Activated CD8-positive, alpha-beta memory T cell treated with anti-CD3 and anti-CD28 coated beads for 24 hours (primary cell): ENCODE results near the gene LRRC14B.
"Not testable (repeated sequence)": the region's sequence is repeated elsewhere in the genome, so short reads cannot be mapped to it uniquely, and the experiment has no call there.

Experiments used
- DNase-seq: peaks from one replicate; pipeline ENCODE4 v3.0.0-alpha.2; 2020

Gene LRRC14B

DNA sequence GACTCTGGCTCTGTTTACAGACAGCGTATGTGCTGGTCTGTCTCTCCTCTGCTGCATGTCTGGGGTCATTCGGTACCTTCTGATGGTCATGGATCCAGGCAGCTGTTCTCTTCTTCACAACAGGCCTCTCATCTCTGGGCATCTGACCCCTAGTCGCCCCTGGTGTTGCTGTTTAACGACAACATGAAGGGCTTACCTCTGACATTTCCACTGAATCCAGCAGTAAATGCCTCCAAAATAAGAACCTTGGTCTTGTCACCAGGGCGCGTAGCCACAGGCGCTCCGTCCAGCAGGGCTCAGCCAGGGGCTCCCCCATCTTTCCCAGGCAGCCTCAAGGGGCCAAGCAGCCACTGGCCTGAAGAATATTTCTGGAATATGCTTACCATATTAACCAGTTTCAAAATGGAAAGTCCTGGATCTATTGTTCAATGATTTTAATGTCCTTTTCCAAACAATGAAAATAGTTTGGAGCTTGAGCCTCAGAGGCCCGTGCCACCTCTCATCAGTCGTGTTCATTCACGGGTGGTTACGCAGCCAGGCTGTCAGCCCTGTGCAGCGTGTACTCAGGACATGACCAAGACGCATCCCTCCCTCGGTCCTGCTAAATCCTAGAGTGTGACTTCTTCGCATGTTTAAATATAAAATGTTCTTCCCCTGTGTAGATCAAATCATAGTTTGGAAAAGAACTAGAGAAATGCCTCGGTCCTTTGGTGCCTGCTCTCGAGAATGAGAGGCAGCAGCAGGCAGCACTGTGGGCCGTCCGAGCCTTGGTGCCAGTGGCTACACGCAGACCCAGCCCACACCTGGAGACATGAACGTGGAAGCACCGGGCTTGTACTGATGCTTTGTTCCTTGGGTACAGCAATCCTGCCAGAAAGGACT lies 30.1 kb upstream of the LRRC14B start:
- DNase-seq: no peak

DNA sequence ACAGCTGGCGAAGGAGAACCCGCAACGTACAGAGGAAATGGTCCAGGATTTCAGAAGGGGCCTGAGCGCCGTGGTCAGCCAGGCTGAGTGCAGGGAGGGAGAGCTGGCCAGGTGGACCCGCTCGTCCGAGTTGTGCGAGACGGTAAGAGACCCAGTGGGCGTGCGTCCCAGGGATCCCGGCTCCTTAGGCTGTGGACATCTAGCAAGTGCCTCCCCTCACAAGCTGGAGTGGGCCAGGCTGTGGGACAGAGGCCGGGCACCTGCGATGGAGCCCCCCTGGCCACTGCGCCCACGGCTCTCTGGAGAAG lies 29.5 kb upstream of the LRRC14B start:
- DNase-seq: no peak

DNA sequence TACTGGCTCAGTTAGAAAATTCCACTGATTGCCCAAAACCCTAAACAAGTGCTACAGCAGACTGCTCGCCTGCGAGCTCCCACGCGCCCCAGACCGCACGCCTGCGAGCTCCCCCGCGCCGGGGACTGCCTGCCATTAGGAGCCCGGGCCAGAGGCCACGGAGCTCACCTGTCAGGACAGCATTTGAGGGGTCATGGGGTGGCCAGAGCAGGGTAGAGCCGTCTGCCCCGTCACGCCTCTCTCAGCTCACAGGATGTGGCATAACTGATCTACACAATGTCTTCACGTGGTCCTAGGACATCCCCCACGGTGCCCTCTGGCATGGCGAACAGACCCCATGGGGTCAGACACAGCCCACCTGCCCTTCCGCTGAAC lies 29.1 kb upstream of the LRRC14B start:
- no peak for DNase-seq

DNA sequence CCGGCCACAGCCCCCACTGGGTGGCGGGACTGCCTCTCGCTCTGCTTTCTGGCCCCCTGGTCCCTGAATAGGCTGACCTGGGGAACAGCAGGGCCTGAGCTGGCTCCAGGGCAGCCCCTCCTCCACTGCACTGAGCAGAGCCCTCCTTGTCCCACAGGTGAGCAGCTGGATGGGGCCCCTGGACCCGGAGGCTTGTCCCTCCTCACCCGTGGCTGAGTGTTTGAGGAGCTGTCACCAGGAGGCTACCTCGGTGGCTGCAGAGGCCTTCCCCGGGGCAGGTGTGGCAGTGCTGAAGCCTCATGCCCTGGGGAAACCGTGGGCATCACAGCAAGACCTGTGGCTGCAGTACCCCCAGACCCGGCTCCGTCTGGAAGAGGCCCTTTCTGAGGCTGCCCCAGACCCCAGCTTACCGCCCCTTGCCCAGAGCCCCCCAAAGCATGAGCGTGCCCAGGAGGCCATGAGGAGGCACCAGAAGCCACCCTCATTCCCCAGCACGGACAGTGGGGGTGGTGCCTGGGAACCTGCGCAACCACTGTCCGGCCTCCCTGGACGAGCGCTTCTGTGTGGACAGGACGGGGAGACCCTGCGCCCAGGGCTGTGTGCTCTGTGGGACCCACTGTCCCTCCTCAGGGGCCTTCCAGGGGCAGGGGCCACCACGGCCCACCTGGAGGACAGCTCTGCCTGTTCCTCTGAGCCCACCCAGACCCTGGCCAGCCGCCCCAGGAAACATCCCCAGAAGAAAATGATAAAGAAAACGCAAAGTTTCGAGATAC lies 28.5 kb upstream of the LRRC14B start:
- DNase-seq: no peak

DNA sequence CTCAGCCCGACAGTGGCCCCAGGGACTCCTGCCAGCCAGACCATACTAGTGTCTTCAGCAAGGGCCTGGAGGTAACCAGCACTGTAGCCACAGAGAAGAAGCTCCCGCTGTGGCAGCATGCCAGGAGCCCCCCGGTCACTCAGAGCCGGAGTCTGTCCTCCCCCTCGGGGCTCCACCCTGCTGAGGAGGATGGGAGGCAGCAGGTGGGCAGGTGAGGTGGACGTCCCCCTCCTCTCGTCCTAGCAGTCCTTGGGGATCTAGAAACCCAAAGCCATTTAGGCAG lies 28.0 kb upstream of the LRRC14B start:
- DNase-seq: no peak

DNA sequence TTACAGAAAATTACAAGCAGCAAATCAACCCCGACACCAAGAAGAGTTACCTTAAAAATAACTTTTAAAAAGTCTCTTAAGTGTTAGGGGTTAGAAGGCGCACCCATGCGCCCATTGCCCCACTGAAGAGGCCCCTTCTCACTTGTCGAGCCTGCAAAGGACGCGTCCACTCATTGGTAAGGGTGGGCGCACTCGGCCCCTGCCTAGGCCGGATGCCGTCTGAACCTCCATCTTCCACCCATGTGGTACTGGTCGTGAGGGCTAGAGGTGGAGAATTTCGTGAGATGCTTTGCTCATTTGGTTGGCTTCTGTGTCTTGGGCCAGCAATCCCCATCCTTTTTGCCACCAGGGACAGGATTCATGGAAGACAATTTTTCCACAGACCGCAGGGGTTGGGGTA lies 27.5 kb upstream of the LRRC14B start:
- no peak for DNase-seq

DNA sequence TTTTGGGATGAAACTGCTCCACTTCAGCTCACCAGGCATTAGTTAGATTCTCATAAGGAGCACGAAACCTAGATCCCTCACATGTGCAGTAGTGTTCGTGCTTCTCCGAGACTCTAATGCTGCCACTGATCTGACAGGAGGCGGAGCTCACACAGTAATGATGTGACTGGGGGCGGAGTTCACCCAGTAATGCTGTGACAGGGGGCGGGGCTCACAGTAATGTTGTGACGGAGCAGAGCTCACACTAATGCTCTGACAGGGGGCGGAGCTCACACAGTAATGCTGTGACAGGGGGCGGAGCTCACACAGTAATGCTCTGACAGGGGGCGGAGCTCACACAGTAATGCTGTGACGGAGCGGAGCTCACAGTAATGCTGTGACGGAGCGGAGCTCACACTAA lies 27.1 kb upstream of the LRRC14B start:
- no peak for DNase-seq

DNA sequence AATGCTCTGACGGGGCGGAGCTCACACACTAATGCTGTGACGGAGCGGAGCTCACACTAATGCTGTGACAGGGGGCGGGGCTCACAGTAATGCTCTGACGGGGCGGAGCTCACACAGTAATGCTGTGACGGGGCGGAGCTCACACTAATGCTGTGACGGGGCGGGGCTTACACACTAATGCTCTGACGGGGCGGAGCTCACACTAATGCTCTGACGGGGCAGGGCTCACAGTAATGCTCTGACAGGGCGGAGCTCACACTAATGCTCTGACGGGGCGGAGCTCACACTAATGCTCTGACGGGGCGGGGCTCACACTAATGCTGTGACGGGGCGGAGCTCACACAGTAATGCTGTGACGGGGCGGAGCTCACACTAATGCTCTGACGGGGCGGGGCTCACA lies 26.5 kb upstream of the LRRC14B start:
- DNase-seq: not testable (repeated sequence)

DNA sequence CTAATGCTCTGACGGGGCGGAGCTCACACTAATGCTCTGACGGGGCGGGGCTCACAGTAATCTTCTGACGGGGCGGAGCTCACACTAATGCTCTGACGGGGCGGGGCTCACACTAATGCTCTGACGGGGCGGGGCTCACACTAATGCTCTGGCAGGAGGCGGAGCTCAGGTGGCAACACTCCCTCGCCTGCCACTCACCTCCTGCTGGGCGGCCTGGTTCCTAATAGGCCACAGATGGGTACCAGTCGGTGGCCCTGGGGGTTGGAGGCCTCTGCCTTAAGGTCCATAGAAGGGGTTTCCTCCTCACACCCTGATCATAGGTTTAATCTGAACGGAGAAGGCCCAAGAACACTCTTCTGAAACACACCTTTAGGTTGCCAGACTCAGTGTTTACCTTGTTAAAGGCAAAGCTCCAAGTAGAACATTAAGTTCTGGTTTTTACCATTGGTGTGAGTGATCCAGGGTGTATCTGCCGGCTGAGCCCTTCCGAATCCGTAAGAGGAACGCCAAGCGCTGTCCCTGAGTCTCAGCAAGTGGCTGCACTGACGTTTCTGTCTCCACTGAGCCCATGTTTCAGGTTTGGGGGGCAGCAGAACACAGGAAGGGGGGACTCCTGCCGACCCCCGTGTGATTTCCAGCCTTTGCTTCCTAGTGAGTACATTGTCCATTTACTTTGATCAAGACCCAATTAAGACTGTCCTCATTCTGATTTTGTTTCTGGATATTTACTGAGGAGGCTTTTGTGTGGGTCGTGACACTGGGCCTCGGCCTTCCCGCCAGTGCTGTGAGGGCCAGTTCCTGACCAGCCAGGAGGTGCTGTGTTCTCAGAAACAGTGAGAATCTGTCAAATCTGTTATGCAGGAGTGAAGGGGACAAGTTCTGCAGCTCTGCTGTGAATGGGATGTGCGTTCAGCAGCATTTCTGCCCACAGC lies 24.6 kb upstream of the LRRC14B start:
- no peak for DNase-seq

DNA sequence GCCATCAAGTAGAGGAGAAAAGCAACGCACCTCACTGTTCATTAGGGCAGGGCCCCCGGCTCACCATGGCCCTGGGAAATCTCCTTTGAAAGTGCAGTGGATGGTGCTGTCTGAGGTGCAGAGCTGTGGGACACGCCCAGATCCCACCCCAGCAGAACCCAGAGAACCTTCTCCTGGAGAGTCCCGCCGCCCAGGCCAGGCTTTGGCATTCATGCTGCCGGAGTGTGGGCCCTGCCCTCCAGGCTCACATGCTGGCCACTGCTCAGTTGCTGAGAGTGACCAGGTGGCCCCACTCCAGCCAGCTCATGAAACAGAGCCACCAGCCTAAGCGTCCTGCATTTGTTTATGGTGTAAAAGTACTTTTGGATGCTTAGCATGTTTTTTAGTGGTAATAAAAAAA lies 23.8 kb upstream of the LRRC14B start:
- DNase-seq: no peak

DNA sequence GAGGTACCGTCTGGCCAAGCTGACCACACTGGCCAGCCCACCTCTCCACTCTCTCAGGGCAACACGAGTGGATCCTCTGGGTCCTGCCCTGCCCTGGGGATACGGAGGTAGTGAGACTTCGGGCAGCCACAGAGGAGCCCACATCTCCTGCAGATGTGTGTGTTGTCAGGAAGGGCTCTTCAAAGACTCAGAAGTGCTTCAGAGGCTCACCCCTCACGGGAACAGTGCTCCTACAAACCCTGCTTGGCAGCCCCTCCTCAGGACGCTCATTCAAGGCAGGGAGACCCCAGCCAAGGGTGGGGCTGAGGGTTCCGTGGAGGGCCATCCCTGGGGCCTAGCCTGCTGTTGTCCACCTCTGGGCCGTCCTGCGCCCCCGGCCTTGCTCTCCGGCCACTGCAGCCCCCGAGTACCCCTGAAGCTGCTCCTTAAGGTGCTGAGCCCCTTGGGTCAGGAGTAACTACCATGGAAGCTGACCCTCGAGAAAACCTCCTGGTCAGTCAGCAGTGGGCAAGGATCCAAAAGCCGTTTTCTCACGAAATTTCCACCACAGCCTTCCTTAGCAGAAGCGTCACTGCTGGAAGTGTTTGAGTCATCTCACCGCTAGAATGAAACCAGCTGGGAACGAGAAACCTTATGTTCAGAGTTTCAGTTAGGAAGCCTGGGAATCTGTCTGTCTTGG lies 23.2 kb upstream of the LRRC14B start:
- DNase-seq: no peak

DNA sequence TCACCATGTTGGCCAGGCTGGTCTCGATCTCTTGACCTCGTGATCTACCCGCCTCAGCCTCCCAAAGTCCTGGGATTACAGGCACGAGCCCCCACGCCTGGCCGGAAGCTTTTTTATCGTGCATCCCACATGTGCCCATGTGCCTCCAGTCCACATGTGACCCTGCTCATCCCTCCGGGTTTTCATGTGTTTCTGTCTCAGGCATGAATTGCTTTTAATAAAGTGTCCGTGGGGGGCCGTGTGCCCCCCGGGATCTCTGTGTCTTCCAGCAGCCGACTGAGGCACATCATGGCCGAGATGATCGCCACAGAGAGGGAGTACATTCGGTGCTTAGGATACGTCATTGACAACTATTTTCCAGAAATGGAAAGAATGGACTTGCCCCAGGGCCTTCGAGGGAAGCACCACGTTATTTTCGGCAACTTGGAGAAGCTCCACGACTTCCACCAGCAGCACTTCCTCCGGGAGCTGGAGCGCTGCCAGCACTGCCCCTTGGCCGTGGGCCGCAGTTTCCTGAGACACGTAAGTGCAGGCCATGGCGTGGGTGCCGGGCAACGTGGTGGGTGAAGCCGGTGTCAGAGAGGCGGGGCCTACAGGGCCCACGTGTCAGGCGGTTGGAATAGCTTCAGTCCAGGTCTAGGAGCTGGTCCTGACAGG lies 22.1 kb upstream of the LRRC14B start:
- no peak for DNase-seq

DNA sequence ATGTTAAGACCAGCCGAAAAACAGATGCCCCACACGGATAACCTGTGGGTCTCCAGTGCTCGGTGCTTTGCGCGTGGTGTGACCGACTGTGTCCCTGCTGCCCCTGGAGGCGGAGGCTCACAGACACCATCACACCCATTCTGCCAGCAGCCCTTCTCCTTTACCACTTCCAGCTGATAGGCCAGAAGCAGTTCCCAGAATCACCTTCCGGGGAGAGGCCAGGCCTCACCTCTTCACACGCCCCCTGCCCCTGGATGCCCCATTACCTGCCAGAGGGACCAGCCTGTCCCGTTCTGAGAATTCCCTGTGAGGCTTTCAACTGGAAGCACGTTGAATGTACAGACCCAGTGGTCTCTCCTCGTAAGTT lies 21.6 kb upstream of the LRRC14B start:
- DNase-seq: no peak

DNA sequence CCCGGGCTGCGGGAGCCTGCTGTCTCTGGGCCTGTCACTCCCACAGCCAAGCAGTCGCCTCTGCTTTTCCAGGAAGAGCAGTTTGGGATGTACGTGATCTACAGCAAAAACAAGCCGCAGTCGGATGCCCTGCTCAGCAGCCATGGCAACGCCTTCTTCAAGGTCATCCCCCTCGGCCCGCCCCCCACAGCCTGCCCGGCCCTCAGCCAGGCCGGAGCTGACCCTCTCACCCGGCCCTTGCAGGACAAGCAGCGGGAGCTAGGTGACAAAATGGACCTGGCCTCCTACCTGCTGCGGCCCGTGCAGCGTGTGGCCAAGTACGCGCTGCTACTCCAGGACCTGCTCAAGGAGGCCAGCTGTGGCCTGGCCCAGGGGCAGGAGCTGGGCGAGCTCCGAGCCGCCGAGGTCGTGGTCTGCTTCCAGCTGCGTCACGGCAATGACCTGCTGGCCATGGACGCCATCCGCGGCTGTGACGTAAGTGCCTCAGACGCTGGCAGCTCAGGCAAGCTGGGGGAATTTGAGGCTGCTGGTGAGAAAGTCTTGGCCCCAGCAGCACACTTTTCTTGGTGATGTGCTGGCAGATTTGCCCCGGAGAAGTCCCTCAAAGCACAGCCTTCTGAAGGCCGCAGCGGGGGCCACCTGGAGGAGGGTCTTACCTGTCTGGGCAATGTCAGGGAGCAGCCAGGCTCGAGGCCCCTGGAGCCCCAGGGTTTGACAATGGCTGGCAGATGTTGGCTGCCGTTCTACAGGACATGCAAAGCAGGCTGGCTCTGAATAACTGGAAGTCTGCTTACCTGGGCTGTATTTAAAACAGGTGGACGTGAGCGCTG lies 20.1 kb upstream of the LRRC14B start:
- DNase-seq: no peak

DNA sequence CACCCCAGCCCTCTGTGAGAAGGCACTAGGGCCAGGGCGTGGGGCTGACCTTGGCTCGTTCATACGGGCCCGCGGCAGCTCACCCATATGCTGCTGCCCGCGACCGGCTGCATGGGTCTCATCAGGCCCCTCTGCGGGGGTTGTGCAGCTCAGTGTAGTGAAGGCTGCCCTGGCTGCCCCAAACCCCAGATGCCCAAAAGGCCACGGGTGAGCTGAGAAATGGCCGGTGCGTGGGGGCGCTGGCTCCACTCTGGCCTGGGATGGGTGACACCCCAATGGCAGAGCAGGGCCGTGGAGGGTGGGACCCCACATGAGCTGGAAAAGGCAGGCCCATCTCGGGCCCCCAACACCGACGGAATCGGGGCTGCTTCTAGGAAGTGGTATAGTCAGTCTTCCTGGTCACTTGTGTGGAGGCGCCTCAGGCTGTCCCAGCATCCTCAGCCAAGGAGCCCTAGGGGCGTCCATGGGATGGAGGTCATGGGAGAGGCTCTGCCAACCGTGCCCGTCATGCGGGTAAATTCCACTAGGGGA lies 19.4 kb upstream of the LRRC14B start:
- no peak for DNase-seq

DNA sequence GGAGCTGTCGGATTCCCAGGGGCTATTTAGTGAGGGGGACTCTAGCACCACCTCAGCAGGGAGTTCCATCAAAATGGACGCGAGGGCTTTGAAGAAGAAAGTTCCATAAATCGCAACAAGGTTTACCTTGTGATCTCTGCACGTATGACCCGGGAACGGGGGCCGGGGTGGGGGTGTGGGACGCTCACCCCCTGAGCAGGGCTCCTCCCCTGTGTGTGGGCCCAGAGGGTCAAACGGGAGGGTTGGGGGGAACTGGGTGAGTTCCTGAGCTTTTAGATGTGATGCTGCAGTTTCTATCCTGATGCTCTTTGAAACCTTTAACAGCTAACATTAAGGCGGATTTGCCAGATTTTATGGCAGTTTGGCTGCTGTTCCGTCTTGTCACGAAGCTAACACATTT lies 18.9 kb upstream of the LRRC14B start:
- DNase-seq: no peak

DNA sequence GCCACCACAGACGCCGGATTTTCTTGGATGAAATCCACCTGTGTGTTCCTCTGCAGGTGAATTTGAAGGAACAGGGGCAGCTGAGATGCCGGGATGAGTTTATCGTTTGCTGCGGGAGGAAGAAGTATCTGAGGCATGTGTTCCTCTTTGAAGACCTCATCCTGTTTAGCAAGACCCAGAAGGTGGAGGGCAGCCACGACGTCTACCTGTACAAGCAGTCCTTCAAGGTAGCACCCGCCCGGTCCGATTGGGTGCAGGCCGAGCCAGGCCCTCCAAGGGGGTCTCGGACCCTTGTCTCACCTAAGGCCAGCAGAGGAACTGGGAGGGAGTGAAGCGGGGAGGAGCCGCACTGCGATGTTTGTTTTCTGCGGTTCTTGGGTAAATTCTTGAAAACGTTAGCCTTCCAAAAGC lies 18.4 kb upstream of the LRRC14B start:
- DNase-seq: no peak

DNA sequence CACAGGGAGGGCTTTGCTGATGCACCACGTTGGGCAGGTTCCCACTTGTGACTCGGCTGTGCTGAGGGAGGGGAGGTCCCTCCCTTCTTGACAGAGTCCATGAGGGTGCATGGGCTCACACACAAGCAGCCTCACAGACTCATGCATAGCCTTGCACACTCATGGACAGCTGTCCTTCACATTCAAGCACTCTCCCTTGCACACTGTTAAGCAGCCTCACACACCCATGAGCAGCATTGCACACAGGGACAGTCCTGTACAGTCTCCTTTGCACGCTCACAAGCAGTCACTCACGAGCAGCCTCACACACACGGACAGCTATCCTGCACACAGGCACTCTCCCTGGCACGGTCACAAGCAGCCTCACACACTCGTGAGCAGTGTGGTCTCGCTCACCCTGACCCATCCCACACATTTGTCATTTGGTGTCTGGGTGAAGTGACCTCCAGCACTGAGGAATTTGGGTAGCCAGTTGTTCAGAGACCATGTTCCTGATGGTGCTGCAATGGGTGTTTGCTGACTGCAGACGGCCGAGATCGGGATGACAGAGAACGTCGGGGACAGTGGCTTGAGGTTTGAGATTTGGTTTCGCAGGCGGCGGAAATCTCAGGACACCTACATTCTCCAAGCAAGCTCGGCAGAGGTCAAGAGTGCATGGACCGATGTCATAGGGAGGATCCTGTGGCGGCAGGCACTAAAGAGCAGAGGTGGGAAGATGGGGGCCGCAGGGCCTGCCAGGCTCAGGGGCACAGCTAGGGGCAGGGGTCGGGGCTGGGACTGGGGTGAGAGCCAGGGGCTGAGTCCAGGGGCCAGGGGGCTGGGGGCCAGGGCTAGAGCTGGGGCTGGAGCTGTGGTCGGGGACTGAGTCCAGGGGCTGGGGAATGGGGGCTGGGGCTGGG lies 17.7 kb upstream of the LRRC14B start:
- DNase-seq: no peak

DNA sequence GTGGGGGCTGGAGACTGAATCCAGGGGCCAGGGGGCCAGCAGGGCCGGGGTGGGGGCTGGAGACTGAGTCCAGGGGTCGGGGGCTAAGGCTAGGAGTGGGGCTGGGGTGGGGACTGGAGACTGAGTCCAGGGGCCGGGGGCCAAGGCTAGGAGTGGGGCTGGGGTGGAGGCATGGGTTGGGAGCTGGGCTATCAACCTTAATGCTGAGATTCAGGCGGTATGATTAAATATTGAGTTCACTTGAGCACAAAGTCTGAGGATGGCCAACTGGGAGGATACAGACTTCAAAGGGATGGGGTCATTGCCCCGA lies 17.0 kb upstream of the LRRC14B start:
- DNase-seq: no peak

DNA sequence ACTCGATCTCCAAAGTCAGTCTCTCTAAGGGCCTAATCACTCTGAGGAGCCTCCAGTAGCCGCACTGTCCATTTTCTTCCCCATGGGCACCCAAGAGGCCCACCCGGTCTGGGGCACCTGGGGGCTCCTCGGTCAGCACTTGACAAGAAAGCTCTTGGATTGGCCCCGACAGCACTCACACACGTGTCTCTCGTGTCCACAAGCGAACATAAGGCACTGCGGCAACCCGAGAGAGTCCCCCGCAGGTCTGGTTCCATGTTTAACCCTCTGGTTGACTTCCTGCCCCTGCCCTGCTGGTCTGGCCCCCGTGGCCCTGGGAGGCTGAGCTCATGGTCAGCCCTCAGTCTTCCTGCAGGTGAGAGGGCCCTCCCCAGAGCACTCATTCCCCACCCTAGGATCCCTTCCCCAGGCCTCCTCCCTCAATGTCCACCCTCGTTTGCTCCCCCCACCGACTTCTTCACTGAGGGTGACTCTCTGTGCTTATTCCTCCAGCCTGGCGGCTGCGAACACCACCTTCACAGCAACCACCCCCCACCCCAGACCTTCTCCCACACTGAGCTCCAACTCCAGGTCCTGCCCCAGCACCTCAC lies 16.3 kb upstream of the LRRC14B start:
- no peak for DNase-seq
